Dedifferentiated amniotic fluid mesenchymal stem cell (primary cell): ENCODE results near the gene S100A8.

Experiments used
- DNase-seq: peaks from one replicate; pipeline ENCODE4 v3.0.0-alpha.2; 2016; ENCODE audit errors: extremely low spot score

The S100A8 gene

DNA sequence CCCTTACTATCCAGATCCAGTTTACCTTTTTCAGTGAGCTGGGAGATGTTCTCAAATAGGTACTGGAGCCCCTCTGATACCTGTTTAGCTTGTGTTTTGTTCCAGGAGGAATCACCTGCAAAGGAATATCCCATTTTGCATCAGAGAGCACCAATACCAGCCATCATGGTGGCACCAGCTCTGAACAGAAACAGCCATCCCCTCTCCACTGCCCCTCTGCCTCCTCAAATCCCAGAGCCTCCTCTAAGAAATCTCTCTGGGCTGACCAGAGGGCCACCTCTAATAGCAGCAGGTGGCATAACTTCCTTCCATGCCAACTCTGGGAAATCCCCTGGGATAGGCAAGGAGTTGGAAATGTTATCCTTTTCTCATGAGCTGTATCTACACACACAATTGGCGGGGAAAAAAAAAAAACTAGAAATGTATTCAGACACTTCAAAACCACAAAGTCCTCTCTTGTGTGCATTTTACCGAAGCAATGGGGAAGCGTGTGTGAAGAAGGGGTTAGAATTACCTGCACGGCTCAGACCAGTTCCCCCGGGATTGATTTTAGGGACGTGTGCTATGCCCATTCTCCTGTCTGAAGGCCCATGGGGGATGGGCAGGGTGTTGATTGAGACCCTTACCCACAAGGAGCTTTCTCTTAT is 44.7 kb downstream of the S100A8 start:
- no peak for DNase-seq

DNA sequence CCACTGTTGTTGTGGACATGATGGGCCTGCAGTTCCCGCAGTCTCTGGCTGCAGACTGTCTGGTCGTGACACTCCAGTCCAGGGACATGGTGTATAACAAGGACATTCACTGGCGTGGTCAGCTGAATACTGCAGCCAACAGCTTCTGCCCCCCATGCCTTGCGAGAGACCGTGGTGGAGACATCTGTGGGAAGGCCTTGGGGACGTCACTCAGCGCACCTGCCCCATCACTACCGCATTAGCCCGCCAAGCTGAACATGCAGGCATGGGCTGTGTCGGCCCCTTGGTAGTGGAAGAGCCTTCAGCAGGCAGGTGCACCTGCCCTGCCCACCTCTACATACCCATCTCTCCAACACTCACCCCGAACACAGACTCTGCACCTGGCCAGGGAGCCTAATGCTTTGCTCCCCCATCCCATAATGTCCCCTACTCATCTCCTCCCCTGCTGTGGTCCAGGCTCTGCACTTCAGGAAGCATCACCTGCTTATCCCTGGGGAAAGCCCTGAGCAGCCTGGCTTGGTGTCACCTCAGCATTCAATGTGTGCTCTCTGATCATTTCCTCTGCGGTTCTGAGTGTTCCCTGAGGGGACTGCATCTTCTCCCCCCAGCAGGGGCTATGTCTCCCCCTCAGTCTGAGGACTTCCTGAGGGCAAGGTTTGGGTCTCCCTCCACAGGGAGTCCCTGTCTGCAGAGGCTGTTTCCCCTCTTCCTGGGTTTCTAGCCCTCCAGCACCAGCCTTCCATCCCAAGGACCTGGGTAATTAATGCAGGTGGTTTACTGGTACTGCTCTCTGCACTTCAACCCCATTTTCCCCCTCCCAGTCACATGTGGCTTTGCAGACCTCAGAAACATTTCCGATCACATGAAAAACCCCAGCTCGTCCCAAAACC is 45.4 kb downstream of the S100A8 start:
- no peak for DNase-seq

DNA sequence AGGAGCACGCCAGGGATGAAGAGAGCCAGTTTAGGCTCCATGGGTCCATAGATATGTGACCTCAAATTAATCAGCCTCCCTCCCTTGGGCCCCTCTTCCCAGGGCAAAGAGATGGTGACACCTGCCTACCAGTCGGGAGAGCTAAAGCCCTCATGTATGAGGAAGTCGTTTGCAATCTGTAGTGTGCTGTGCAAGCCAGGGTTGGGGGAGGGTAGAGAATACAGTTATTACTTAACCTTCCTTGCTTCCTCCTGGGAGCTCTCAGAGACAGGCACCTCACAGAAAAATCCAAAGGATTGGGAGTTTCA is 46.2 kb downstream of the S100A8 start:
- no peak for DNase-seq

DNA sequence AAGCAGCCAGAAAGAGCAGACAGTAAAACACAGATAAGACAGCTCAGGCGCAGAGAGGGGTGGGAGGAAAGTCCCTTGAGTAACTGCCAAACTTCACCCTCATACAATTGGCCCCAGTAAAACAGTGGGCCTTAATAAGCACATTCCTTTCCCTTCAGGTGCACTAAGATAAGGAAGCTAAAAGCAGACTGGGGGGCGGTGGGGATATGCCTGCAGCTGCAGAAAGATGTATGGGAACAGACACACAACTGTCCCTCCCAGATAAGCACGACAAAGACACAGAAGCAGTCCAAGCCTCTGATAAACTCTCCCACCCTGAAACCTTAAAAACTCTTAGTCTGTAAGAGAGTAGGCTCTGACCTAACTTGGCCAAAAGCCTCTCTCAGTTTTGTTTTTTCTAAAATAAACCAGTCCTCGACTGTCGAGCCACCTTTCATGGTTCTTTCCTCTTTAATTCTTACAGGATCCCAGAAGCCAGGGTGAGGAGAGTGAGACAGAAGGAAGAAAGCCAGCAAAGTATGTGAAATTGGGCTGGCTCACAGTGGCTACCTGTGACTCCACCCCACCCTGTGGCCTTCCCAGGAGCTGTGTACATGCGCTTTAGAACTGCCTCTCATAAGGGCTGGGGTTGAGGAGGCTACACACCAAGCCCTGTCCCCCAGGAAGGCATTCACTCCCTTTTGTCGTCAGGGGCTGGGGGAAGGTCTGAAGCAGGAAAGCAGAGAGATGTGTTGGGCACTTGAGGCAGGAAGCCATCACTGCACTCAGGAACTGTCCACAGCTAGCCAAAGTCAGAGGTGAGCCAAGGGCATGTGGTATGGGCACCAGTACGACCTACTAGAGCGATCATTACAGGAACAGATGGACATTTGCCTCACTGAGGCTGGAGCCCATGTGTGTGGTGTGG is 46.8 kb downstream of the S100A8 start:
- no peak for DNase-seq

DNA sequence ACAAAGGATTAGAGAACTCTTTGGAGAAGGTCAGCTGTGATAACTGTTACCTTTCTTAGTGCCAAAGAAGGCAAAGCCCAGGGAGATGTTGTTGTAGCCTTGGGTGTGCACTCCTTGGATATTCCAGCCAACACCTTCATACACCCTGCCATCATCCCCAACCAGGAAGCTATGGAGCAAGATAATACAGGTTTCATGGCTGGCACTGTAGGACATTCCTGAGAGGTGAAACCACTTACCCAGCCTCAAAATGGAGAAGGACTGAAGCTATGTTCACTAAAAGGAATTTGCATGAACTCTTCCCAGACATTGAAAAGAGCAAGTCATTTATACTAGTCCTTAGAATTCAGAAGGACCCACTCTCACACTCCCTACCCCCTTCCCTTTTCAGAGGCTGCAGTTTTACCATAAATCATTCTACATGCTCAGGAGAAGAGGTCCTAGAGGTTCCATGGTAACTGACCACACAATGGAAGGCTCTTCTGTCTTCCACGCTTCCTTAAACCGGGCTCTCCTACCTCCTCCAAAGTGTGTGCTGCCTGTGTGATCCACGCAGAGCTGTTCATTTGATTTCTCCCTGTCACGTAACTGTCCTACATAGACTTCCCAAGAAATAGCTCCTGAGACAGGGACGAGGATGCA is 47.7 kb downstream of the S100A8 start:
- DNase-seq = no peak

DNA sequence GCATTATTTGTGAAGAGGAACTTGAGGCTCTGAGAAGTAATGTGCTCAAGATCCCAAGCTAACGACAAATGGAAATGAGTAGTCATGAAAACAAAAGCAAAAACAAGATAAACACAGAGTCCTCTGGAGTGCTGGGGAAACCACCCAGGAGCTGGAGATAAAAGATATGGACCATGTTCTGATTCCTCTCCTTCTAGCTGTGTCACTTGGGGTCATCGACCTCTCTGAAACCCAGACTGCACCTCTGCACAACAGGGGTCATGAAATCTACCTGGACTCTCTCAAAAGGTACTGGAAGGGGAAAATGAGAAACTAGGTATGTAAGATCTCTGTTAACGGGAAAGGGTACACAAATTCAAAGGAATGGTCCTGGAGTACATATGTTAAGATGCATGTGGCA is 48.7 kb downstream of the S100A8 start:
- DNase-seq = no peak

DNA sequence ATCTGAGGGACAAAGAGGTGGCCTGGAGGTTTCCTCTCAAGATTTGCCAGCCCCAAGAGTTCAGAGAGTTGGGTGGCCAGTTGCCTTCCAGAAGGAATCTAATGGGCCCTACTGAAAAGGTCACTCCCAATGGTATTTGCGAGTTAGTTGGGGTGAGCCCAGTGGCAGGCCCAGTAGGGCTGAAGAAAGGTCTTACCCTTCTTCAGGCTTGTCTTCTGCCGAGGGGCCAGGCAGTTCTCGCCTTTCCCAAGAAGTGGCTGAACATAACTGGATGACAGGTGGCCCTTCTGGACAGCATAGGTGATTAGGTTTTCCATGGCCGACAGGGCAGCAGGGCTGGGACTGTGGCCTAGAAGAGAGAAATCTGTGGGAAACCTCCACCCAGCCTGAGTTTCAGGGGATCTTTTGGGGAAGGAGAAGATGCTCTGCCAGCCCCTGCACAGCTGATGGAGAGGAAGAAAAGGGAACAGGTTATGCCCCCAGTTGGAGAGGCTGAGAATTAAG is 49.4 kb downstream of the S100A8 start:
- no peak for DNase-seq

DNA sequence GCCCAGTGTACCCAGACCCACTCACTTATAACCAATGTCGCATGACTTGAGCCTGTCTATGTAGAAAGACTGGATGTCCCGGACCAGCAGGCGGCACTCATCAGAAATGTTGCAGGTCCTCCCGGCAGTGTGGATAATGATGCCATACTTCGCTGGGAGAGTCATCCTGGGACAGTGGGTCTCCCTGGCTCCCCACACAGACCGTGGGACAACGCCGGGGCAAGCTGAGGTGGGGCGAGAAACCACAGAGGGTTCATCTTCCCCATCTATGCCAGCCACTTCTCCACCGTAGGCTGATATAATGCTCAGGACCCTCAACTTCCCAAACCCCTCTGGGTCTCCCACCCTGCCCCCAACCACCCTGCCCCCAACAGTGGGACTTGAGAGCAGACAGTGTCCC is 50.5 kb downstream of the S100A8 start:
- no peak for DNase-seq
